ENCODE results near the gene FIG4.
"Not testable (repeated sequence)": the region's sequence is repeated elsewhere in the genome, so short reads cannot be mapped to it uniquely, and the experiment has no call there.

FIG4 gene

DNA sequence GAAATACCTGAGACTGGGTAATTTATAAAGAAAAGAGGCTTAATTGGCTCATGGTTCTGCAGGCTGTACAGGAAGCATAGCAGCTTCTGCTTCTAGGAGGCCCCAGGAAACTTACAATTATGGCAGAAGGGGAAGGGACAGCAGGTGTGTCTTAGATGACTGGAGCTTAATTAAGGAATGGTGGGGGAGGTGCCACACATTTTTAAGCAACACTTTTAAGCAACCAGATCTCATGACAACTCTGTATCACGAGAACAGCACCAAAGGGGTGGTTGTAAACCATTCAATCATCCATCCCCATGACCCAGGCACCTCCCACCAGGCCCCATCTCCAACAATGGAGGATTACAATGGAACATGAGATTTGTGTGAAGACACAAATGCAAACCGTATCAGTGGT lies 26.9 kb downstream of the FIG4 start:
- TF ChIP-seq, protein P1, sequence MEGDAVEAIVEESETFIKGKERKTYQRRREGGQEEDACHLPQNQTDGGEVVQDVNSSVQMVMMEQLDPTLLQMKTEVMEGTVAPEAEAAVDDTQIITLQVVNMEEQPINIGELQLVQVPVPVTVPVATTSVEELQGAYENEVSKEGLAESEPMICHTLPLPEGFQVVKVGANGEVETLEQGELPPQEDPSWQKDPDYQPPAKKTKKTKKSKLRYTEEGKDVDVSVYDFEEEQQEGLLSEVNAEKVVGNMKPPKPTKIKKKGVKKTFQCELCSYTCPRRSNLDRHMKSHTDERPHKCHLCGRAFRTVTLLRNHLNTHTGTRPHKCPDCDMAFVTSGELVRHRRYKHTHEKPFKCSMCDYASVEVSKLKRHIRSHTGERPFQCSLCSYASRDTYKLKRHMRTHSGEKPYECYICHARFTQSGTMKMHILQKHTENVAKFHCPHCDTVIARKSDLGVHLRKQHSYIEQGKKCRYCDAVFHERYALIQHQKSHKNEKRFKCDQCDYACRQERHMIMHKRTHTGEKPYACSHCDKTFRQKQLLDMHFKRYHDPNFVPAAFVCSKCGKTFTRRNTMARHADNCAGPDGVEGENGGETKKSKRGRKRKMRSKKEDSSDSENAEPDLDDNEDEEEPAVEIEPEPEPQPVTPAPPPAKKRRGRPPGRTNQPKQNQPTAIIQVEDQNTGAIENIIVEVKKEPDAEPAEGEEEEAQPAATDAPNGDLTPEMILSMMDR (IDR thresholded peaks at IDR 0.05), result no peak
- Histone ChIP-seq H3K9me3 (no peaks in the 10 kb centered on the region), H3K36me3 (peaks cover 13% of the 10 kb centered on the region), H3K4me1 (ENCODE audit: control insufficient read depth in 1 of 2, insufficient read depth in 1 of 2, low read depth in 1 of 2, low read length in 1 of 2) (peaks cover 15 to 16% of the 10 kb centered on the region in 2 experiments), H3K27me3 (no peaks in the 10 kb centered on the region), H3K27ac (peak overlapping the region; percentile 80), H3K4me3 (ENCODE audit: low read depth in 1 of 2, low read length in 1 of 2) (no peak overlapping the region)

DNA sequence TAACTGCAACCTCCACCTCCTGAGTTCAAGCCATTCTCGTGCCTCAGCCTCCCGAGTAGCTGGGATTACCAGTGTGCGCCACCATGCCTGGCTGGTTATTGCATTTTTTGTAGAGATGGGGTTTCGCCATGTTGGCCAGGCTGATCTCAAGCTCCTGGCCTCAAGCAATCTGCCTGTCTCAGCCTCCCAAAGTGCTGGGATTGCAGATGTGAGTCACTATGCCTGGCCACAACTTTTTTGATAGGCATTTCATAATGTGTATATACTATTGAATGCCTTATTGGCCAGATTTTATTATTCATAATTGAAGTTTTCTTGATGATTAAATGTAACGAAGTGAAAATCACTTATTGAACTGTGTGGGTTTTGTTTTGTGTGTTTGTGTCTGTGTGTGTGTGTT lies 27.9 kb downstream of the FIG4 start:
- TF ChIP-seq, protein P1 (IDR thresholded peaks at IDR 0.05), result no peak
- Histone ChIP-seq H3K36me3 (peaks cover 13% of the 10 kb centered on the region), H3K4me3 (ENCODE audit: low read depth in 1 of 2, low read length in 1 of 2) (no peak overlapping the region), H3K27me3 (no peaks in the 10 kb centered on the region), H3K27ac (peak overlapping the region; percentile 80), H3K4me1 (ENCODE audit: control insufficient read depth in 1 of 2, insufficient read depth in 1 of 2, low read depth in 1 of 2, low read length in 1 of 2) (peaks cover 15 to 16% of the 10 kb centered on the region in 2 experiments), H3K9me3 (no peaks in the 10 kb centered on the region)

DNA sequence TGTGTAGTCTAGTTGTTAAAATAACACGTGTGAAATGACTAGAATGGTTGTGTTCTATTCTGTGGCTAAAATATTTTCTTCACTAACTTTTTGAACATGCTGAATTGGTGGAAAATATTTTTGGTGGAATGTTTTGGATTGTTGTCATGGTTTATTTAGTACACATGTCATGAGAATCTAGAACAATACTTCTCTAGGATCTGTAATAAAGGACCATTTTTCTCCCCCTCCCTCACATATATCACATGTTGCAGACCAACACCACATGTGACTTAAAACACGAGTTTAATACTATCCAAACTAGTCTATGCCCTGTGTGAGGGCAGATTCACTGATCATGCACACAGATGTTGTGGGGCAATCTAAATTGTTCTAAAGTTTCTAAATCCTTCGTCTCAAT lies 29.2 kb downstream of the FIG4 start:
- TF ChIP-seq, protein P1 (IDR thresholded peaks at IDR 0.05), result no peak
- H3K4me3 ChIP-seq (ENCODE audit: low read depth in 1 of 2, low read length in 1 of 2), result no peak overlapping the region
- no peaks in the 10 kb centered on the region for H3K27me3 ChIP-seq
- H3K4me1 ChIP-seq (ENCODE audit: control insufficient read depth in 1 of 2, insufficient read depth in 1 of 2, low read depth in 1 of 2, low read length in 1 of 2), result peaks cover 15 to 16% of the 10 kb centered on the region in 2 experiments
- H3K36me3 ChIP-seq, result peaks cover 13% of the 10 kb centered on the region
- H3K9me3 ChIP-seq, result no peaks in the 10 kb centered on the region
- H3K27ac ChIP-seq, result no peak overlapping the region

DNA sequence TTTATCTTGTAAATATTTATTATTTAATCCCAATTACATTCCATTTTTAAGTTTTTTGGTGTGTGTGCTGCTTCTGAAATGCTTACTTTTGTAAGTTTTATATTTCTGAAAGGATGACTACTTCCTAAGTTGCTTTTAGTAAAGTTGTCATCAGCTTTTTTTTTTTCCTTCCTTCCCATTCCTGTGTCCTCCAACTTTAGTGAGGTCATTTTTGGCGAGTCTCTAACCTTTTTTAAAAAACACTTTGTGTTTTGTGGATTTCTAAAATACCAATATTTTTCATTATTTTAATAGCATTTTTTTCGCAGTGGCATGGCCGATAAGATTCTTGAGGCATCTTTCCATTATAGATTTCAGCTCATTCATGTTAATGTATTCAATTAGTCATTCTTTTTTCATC lies 30.9 kb downstream of the FIG4 start:
- TF ChIP-seq, protein P1 (IDR thresholded peaks at IDR 0.05), result no peak

DNA sequence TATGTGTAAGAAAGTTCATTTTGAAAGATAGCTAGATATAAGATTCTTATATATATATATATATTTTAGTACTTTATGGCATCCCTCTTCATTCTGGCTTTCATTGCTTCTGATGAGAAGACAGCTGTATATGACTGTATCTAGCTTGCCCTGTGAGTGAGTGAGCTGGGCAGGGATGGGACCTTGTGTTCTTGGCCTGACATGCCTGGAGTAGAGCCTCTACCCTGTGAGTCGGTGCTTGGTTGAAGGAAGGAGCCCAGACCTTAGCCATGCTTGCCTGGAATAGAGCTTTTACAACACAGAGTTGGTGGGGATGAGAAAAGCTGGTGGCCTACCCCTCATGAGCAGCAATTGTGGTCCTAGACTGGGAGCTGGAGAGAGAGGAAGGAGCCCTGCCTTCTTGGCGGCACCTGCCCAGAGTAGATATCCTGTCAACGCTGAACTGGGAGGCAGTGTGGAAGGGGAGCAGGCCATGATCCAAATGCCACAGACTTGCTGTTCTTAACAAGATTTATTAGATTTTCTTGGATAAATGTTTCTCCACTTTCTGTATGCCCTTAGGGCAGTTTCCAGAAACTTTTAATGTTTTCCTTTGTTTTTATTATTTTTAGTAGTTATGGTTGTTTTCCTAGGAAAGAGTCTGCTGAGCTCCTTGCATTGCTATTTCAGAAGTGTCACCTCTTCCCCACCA lies 31.6 kb downstream of the FIG4 start:
- H3K27ac ChIP-seq, result no peak overlapping the region
- H3K27me3 ChIP-seq, result no peaks in the 10 kb centered on the region
- TF ChIP-seq, protein P1 (IDR thresholded peaks at IDR 0.05), result no peak
- peaks cover 8 to 9% of the 10 kb centered on the region in 2 experiments for H3K4me1 ChIP-seq (ENCODE audit: control insufficient read depth in 1 of 2, insufficient read depth in 1 of 2, low read depth in 1 of 2, low read length in 1 of 2)
- no peak overlapping the region for H3K4me3 ChIP-seq (ENCODE audit: low read depth in 1 of 2, low read length in 1 of 2)
- no peaks in the 10 kb centered on the region for H3K9me3 ChIP-seq
- peaks cover 13% of the 10 kb centered on the region for H3K36me3 ChIP-seq

More for the DNA sequence above, 30.9 kb downstream of the FIG4 start:
- Histone ChIP-seq H3K4me3 (ENCODE audit: low read depth in 1 of 2, low read length in 1 of 2) (no peak overlapping the region), H3K27ac (no peak overlapping the region), H3K27me3 (no peaks in the 10 kb centered on the region), H3K4me1 (ENCODE audit: control insufficient read depth in 1 of 2, insufficient read depth in 1 of 2, low read depth in 1 of 2, low read length in 1 of 2) (peaks cover 15% of the 10 kb centered on the region in 2 experiments), H3K9me3 (no peaks in the 10 kb centered on the region), H3K36me3 (peaks cover 13% of the 10 kb centered on the region)

DNA sequence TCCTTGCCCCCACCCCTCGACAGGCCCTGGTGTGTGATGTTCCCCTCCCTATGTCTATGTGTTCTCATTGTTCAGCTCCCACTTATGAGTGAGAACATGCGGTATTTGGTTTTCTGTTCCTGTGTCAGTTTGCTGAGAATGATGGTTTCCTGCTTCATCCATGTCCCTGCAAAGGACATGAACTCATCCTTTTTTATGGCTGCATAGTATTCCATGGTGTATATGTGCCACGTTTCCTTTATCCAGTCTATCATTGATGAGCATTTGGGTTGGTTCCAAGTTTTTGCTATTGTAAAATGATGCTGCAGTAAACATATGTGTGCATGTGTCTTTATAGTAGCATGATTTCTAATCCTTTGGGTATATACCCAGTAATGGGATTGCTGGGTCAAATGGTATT lies 34.2 kb downstream of the FIG4 start:
- H3K4me3 ChIP-seq (ENCODE audit: low read depth in 1 of 2, low read length in 1 of 2); H3K36me3 ChIP-seq; H3K4me1 ChIP-seq (ENCODE audit: control insufficient read depth in 1 of 2, insufficient read depth in 1 of 2, low read depth in 1 of 2, low read length in 1 of 2); H3K9me3 ChIP-seq; H3K27me3 ChIP-seq; H3K27ac ChIP-seq: not testable (repeated sequence)

Data from neutrophil (primary cell).